Measurements from ENCODE around the gene PYGB.

PYGB gene

DNA sequence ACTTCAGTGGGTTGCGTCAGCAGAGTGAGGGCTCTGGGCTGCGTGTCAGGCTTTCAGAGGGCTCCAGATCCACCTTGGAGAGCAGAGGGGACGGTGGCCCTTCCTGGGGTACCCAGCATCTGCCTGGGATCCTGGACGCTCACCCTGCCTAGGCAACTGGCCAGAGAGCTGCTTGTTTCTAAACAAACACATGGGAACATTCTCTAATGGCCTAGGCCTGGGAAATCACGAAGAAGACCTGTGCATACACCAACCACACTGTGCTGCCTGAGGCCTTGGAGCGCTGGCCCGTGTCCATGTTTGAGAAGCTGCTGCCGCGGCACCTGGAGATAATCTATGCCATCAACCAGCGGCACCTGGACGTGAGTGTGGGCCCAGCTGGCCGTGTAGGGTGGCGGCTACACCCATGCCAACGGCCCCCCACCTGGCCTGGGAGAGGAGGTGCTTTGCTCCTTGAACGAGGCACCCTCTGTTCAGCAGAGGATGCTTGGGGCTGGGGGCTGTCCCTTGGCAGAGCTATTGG lies 32.2 kb downstream of the PYGB start:
- no peak overlapping the region for H3K4ac ChIP-seq (ENCODE audit: low read length)

GRCh38 chr20:25280574-25281535 lies 33.0 kb downstream of the PYGB start:
- H2BK12ac ChIP-seq (ENCODE audit: low read length) = no peak overlapping the region
- H3K4me1 ChIP-seq (ENCODE audit: control insufficient read depth in 2 of 2, insufficient read depth in 1 of 2, low read depth in 1 of 2, low read length in 2 of 2) = no peaks in the 10 kb centered on the region
- no peak overlapping the region for H3K4me3 ChIP-seq (ENCODE audit: low read length in 2 of 2)
- H3K27me3 ChIP-seq (ENCODE audit: control insufficient read depth in 3 of 3, insufficient read depth in 3 of 3, low read depth in 1 of 3, low read length in 3 of 3) = no peaks in the 10 kb centered on the region
- peaks cover 78 to 100% of the 10 kb centered on the region in 2 donors for H3K36me3 ChIP-seq (replicated peaks in 1 of 2; ENCODE audit: control insufficient read depth in 2 of 2, insufficient read depth in 2 of 2, low read length in 2 of 2)
- peak overlapping the region; percentile 48 for H3K18ac ChIP-seq (ENCODE audit: low read length)
- H3K4me2 ChIP-seq (ENCODE audit: insufficient read depth, low read length, poor library complexity, severe bottlenecking) = no peak overlapping the region
- no peak overlapping the region for H3K27ac ChIP-seq (replicated peaks; ENCODE audit: low read length)
- no peak overlapping the region for H2BK120ac ChIP-seq (ENCODE audit: low read depth, low read length)
- no peak overlapping the region for H3K4ac ChIP-seq (ENCODE audit: low read length)
- H2AFZ ChIP-seq (ENCODE audit: low read length) = no peak overlapping the region
- H2BK5ac ChIP-seq (ENCODE audit: low read length) = no peak overlapping the region
- H2AK5ac ChIP-seq (ENCODE audit: low read depth, low read length) = no peak overlapping the region
- H4K91ac ChIP-seq (ENCODE audit: low read depth, low read length, poor library complexity) = no peak overlapping the region
- peaks cover 0 to 4% of the 10 kb centered on the region in 2 donors for H3K9me3 ChIP-seq (replicated peaks in 1 of 2; ENCODE audit: control insufficient read depth in 2 of 2, insufficient read depth in 1 of 2, low read depth in 1 of 2, low read length in 2 of 2)
- H3K14ac ChIP-seq (ENCODE audit: low read length) = no peak overlapping the region
- no peak overlapping the region for H4K8ac ChIP-seq (ENCODE audit: low read depth, low read length)
- H3K79me1 ChIP-seq (ENCODE audit: low read depth, low read length) = peaks cover 7% of the 10 kb centered on the region
- no peak overlapping the region for H3K23ac ChIP-seq (ENCODE audit: low read depth, low read length, poor library complexity)
- H3K9ac ChIP-seq (ENCODE audit: low read depth, low read length, poor library complexity) = no peak overlapping the region
- no peak overlapping the region for H2BK15ac ChIP-seq (ENCODE audit: low read length)
- no CpG with 5 or more reads among the region's 33 CpGs for WGBS, 2 donors (ENCODE audit: extremely low coverage in 2 of 2, insufficient read length in 2 of 2, insufficient replicate concordance in 1 of 2)
- no peak for DNase-seq (ENCODE audit: low spot score)

More for the DNA sequence above, 32.2 kb downstream of the PYGB start:
- Histone ChIP-seq H3K27me3 (ENCODE audit: control insufficient read depth in 3 of 3, insufficient read depth in 3 of 3, low read depth in 1 of 3, low read length in 3 of 3) (no peaks in the 10 kb centered on the region), H3K4me3 (ENCODE audit: low read length in 2 of 2) (no peak overlapping the region), H2BK5ac (ENCODE audit: low read length) (no peak overlapping the region), H2BK15ac (ENCODE audit: low read length) (no peak overlapping the region), H3K79me1 (ENCODE audit: low read depth, low read length) (peaks cover 8% of the 10 kb centered on the region), H3K14ac (ENCODE audit: low read length) (peak overlapping the region; percentile 56), H4K91ac (ENCODE audit: low read depth, low read length, poor library complexity) (no peak overlapping the region), H2AFZ (ENCODE audit: low read length) (no peak overlapping the region), H2BK12ac (ENCODE audit: low read length) (no peak overlapping the region), H3K36me3 (replicated peaks in 1 of 2; ENCODE audit: control insufficient read depth in 2 of 2, insufficient read depth in 2 of 2, low read length in 2 of 2) (peaks cover 77 to 100% of the 10 kb centered on the region in 2 donors), H3K18ac (ENCODE audit: low read length) (peak overlapping the region; percentile 13), H3K23ac (ENCODE audit: low read depth, low read length, poor library complexity) (no peak overlapping the region), H4K8ac (ENCODE audit: low read depth, low read length) (no peak overlapping the region), H3K27ac (replicated peaks; ENCODE audit: low read length) (no peak overlapping the region), H3K9ac (ENCODE audit: low read depth, low read length, poor library complexity) (no peak overlapping the region), H3K4me2 (ENCODE audit: insufficient read depth, low read length, poor library complexity, severe bottlenecking) (no peak overlapping the region), H2AK5ac (ENCODE audit: low read depth, low read length) (no peak overlapping the region), H2BK120ac (ENCODE audit: low read depth, low read length) (no peak overlapping the region), H3K4me1 (ENCODE audit: control insufficient read depth in 2 of 2, insufficient read depth in 1 of 2, low read depth in 1 of 2, low read length in 2 of 2) (no peaks in the 10 kb centered on the region), H3K9me3 (replicated peaks in 1 of 2; ENCODE audit: control insufficient read depth in 2 of 2, insufficient read depth in 1 of 2, low read depth in 1 of 2, low read length in 2 of 2) (peaks cover 0 to 4% of the 10 kb centered on the region in 2 donors)
- no peak for DNase-seq (ENCODE audit: low spot score)
- WGBS, 2 donors (ENCODE audit: extremely low coverage in 2 of 2, insufficient read length in 2 of 2, insufficient replicate concordance in 1 of 2) = no CpG with 5 or more reads among the region's 15 CpGs

GRCh38 chr20:25281541-25281991 lies 33.7 kb downstream of the PYGB start:
- Histone ChIP-seq H3K4me3 (ENCODE audit: low read length in 2 of 2) (no peak overlapping the region), H3K9ac (ENCODE audit: low read depth, low read length, poor library complexity) (no peak overlapping the region), H3K14ac (ENCODE audit: low read length) (no peak overlapping the region), H3K36me3 (replicated peaks in 1 of 2; ENCODE audit: control insufficient read depth in 2 of 2, insufficient read depth in 2 of 2, low read length in 2 of 2) (peaks cover 74 to 100% of the 10 kb centered on the region in 2 donors), H3K18ac (ENCODE audit: low read length) (no peak overlapping the region), H2BK5ac (ENCODE audit: low read length) (no peak overlapping the region), H4K8ac (ENCODE audit: low read depth, low read length) (no peak overlapping the region), H2BK120ac (ENCODE audit: low read depth, low read length) (no peak overlapping the region), H3K4ac (ENCODE audit: low read length) (no peak overlapping the region), H3K9me3 (replicated peaks in 1 of 2; ENCODE audit: control insufficient read depth in 2 of 2, insufficient read depth in 1 of 2, low read depth in 1 of 2, low read length in 2 of 2) (peaks cover 0 to 4% of the 10 kb centered on the region in 2 donors), H3K27me3 (ENCODE audit: control insufficient read depth in 3 of 3, insufficient read depth in 3 of 3, low read depth in 1 of 3, low read length in 3 of 3) (no peaks in the 10 kb centered on the region), H3K4me1 (ENCODE audit: control insufficient read depth in 2 of 2, insufficient read depth in 1 of 2, low read depth in 1 of 2, low read length in 2 of 2) (no peaks in the 10 kb centered on the region), H3K23ac (ENCODE audit: low read depth, low read length, poor library complexity) (no peak overlapping the region), H2BK12ac (ENCODE audit: low read length) (no peak overlapping the region), H3K4me2 (ENCODE audit: insufficient read depth, low read length, poor library complexity, severe bottlenecking) (no peak overlapping the region), H2AK5ac (ENCODE audit: low read depth, low read length) (no peak overlapping the region), H4K91ac (ENCODE audit: low read depth, low read length, poor library complexity) (no peak overlapping the region), H3K79me1 (ENCODE audit: low read depth, low read length) (peaks cover 4% of the 10 kb centered on the region), H2AFZ (ENCODE audit: low read length) (no peak overlapping the region), H2BK15ac (ENCODE audit: low read length) (no peak overlapping the region), H3K27ac (replicated peaks; ENCODE audit: low read length) (no peak overlapping the region)
- no CpG with 5 or more reads among the region's 21 CpGs for WGBS, 2 donors (ENCODE audit: extremely low coverage in 2 of 2, insufficient read length in 2 of 2, insufficient replicate concordance in 1 of 2)
- no peak for DNase-seq (ENCODE audit: low spot score)

Data from neuronal stem cell (in vitro differentiated cells).